GM12878 (cell line): ENCODE measurements around the gene SPINT2. TPM values are rescaled to one million over a fixed set of nuclear protein-coding genes. Genes with fewer than 3 reads are reported as not detected.

Experiments used
- ATAC-seq: fragments of 200-7000 bp; cut with Tn5 transposase; 3 replicates; pipeline ENCODE4 v1.9.1; 2020; ENCODE audit warnings: mild to moderate bottlenecking, moderate library complexity
- BruUV-seq: library from RNA; stranded (reverse); fragments of 400-500 nt; replicated peaks from 2 replicates; lab custom pipeline; 2021; lab: Mats Ljungman, UMichigan
- CTCF ChIA-PET: fragments of 300-600 bp; sonication (Branson Sonifier 250); formaldehyde crosslinking; extraction: SDS; loops from one replicate; lab custom pipeline; 2021; ENCODE audit warnings: inconsistent platforms; lab: Yijun Ruan, JAX
- POLR2A ChIA-PET: fragments of 350-600 bp; formaldehyde crosslinking; extraction: SDS; loops from one replicate; lab custom pipeline; 2021; ENCODE audit warnings: inconsistent platforms; lab: Charles Lee
- RAD21 ChIA-PET: fragments of 300-600 bp; sonication (Branson Sonifier 250); formaldehyde crosslinking; loops from one replicate; lab custom pipeline; 2023; ENCODE audit warnings: antibody characterized with exemption; ENCODE audit not compliant: unreplicated experiment; lab: Charles Lee
- SMC1A ChIA-PET: fragments of 300-600 bp; sonication (Branson Sonifier 250); formaldehyde crosslinking; loops from one replicate; lab custom pipeline; 2023; ENCODE audit not compliant: unreplicated experiment, uncharacterized antibody; lab: Charles Lee
- DNase-seq: peaks from one replicate; pipeline ENCODE4 v3.0.0-alpha.2; 2011; ENCODE audit warnings: low read depth, low spot score
- FAIRE-seq: peaks from 3 replicates; lab custom pipeline; 2011; peaks lifted over from hg19 to GRCh38; lab: Jason Lieb, UNC
- H2AFZ ChIP-seq: 2 replicates; pipeline ENCODE4 v1.6.0; 2011; ENCODE audit warnings: low read depth, low read length, control low read depth; ENCODE audit not compliant: control insufficient read depth
- H3K27ac ChIP-seq: 2 replicates; pipeline ENCODE4 v1.5.1; 2011; ENCODE audit warnings: control low read depth; ENCODE audit not compliant: control insufficient read depth, insufficient read depth
- H3K27me3 ChIP-seq, 2 experiments: replicated peaks in 1 of 2; 2 replicates each; pipeline versions ENCODE4 v1.6.0 to v1.6.1; 2011; ENCODE audit warnings: low read length in 1 of 2; ENCODE audit not compliant: control insufficient read depth in 2 of 2, insufficient read depth in 2 of 2
- H3K36me3 ChIP-seq, 2 experiments: 2 replicates each; pipeline ENCODE4 v1.5.1; 2011; ENCODE audit warnings: low read length in 1 of 2; ENCODE audit not compliant: control insufficient read depth in 2 of 2, insufficient read depth in 2 of 2
- H3K4me1 ChIP-seq: 2 replicates; pipeline ENCODE4 v1.6.1; 2011; ENCODE audit warnings: mild to moderate bottlenecking, low read length, moderate library complexity, mixed read lengths; ENCODE audit not compliant: control insufficient read depth, insufficient read depth
- H3K4me2 ChIP-seq: 2 replicates; pipeline ENCODE4 v1.6.0; 2011; ENCODE audit warnings: control low read depth; ENCODE audit not compliant: control insufficient read depth, insufficient read depth
- H3K4me3 ChIP-seq: fragments of 200-600 bp; sonication (generic); 2 replicates; pipeline ENCODE4 v1.5.1; 2016
- H3K79me2 ChIP-seq: 2 replicates; pipeline ENCODE4 v1.6.0; 2011; ENCODE audit warnings: low read length; ENCODE audit not compliant: control insufficient read depth, insufficient read depth
- H3K9ac ChIP-seq: 2 replicates; pipeline ENCODE4 v1.8.0; 2011; ENCODE audit warnings: low read length, control low read depth, mixed read lengths; ENCODE audit not compliant: control insufficient read depth, insufficient read depth
- H3K9me3 ChIP-seq: replicated peaks from 3 replicates; pipeline ENCODE4 v1.5.1; 2011; ENCODE audit warnings: mild to moderate bottlenecking, low read length; ENCODE audit not compliant: control insufficient read depth, insufficient read depth
- H4K20me1 ChIP-seq: 2 replicates; pipeline ENCODE4 v1.6.0; 2011; ENCODE audit not compliant: control insufficient read depth, insufficient read depth
- CREM ChIP-seq: IDR thresholded peaks from 2 replicates; pipeline ENCODE4 v1.6.1; 2014; ENCODE audit warnings: antibody characterized with exemption, low read depth
- NFIC ChIP-seq: IDR thresholded peaks from 2 replicates; pipeline ENCODE4 v1.6.1; 2012; ENCODE audit warnings: low read depth, mild to moderate bottlenecking, inconsistent platforms, low read length, moderate library complexity
- NR2F1 ChIP-seq: fragments of 450-650 bp; conservative IDR thresholded peaks from 2 replicates; pipeline ENCODE4 v1.6.1; 2017; ENCODE audit warnings: mild to moderate bottlenecking
- SRF ChIP-seq, 2 experiments: IDR thresholded peaks; 2 replicates each; pipeline ENCODE4 v1.6.1; 2011; ENCODE audit warnings: low read depth in 2 of 2, low read length in 2 of 2, mild to moderate bottlenecking in 1 of 2, moderate library complexity in 1 of 2
- WGBS: methylation state at CpG from one replicate; pipeline ENCODE4 v1.1.6; 2016; ENCODE audit warnings: low lambda C conversion rate; ENCODE audit not compliant: insufficient replicate concordance, insufficient coverage; ENCODE audit errors: missing lambda C conversion rate; 5-methylcytosine and 5-hydroxymethylcytosine counted together
- in situ Hi-C: fragments of 300-500 bp; cut with MboI; formaldehyde crosslinking; loops from 9 replicates; pipeline ENCODE4 v1.14.3; 2018; ENCODE audit warnings: mixed read lengths
- intact Hi-C: fragments of 100-400 bp; cut with micrococcal nuclease; formaldehyde crosslinking; loops from one replicate; pipeline ENCODE4 v1.14.2; 2022; ENCODE audit not compliant: unreplicated experiment
- polyA plus RNA-seq, 11 experiments: library from polyadenylated mRNA; depleted of rRNA in 4 of 11; unstranded in 6 of 11; stranded (reverse) in 5 of 11; fragments of >200 nt; fragmentation: Nextera tagmentation in 4 of 11; fragmentation: Illumina TruSeq in 1 of 11; extraction: Ambion mirVana in 4 of 11; extraction: Trizol in 1 of 11; gene quantifications; 1 replicate in 1 of 11; 2 replicates in 10 of 11; pipeline versions ENCODE4 v1.2.1 to v1.2.3, GENCODE V29; 2011 to 2016; ENCODE audit warnings: inconsistent platforms in 2 of 11, missing spikeins in 2 of 11, low read depth in 1 of 11
- total RNA-seq, 4 experiments: library from RNA; depleted of rRNA in 3 of 4; stranded (reverse); fragments of >200 nt in 3 of 4; fragmentation: Illumina TruSeq in 1 of 4; extraction: Trizol in 1 of 4; gene quantifications; 2 replicates each; pipeline versions ENCODE4 v1.2.1 to v1.2.3, GENCODE V29; 2013 to 2021
- TF ChIP-seq, protein P1 (sequence below): fragments of 450-650 bp; formaldehyde crosslinking; IDR thresholded peaks from 2 replicates; pipeline ENCODE4 v1.4.0; 2022; ENCODE audit warnings: mild to moderate bottlenecking, moderate library complexity
- TF ChIP-seq, protein P2 (sequence below): IDR thresholded peaks from 2 replicates; pipeline ENCODE4 v1.6.1; 2012; ENCODE audit warnings: low read depth, low read length, improper control_type of control experiment
- TF ChIP-seq, protein P3 (sequence below): IDR thresholded peaks from 2 replicates; pipeline ENCODE4 v1.6.1; 2011; ENCODE audit warnings: low read depth, mild to moderate bottlenecking, low read length, moderate library complexity, borderline replicate concordance; ENCODE audit errors: extremely low read depth
- TF ChIP-seq, protein P4 (sequence below): fragments of 450-650 bp; IDR thresholded peaks from 2 replicates; pipeline ENCODE4 v1.6.1; 2016; ENCODE audit warnings: mild to moderate bottlenecking, moderate library complexity, borderline replicate concordance
- TF ChIP-seq, protein P5 (sequence below): fragments of 150-350 bp; IDR thresholded peaks from 2 replicates; pipeline ENCODE4 v1.6.1; 2016; ENCODE audit warnings: low read depth, low read length

The SPINT2 gene
- total and polyA plus RNA-seq, 10 of the 15 experiments (the other 5 are each of a cell fraction or from before 2014, with no cell fraction given) = 0.15 to 26.5 (median 17.5) TPM

DNA sequence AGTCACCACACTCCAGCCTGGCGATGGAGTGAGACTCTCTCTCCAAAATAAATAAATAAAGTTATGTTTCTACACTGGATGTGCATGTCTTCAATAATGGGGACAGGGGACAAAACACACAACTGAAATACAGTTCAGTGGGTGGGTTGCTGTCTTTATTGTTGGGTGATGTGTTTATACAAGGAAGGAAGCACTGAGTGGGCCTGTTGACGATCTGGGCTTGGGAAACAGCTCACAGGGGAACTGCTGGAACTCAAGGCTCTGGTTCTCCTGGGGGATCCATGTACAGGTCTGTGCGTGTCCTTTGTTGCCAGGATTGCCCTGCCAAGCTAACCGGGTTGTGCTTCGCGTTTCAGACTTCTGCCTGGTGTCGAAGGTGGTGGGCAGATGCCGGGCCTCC, 18.9 kb downstream of the SPINT2 start:
- no peaks in the 10 kb centered on the region for H3K79me2 ChIP-seq
- TF ChIP-seq NR2F1 (no peak), NFIC (no peak), SRF (IDR thresholded peaks at IDR 0.05; ENCODE audit: low read depth in 2 of 2, low read length in 2 of 2) (no peak), CREM (no peak)
- TF ChIP-seq, protein P1, sequence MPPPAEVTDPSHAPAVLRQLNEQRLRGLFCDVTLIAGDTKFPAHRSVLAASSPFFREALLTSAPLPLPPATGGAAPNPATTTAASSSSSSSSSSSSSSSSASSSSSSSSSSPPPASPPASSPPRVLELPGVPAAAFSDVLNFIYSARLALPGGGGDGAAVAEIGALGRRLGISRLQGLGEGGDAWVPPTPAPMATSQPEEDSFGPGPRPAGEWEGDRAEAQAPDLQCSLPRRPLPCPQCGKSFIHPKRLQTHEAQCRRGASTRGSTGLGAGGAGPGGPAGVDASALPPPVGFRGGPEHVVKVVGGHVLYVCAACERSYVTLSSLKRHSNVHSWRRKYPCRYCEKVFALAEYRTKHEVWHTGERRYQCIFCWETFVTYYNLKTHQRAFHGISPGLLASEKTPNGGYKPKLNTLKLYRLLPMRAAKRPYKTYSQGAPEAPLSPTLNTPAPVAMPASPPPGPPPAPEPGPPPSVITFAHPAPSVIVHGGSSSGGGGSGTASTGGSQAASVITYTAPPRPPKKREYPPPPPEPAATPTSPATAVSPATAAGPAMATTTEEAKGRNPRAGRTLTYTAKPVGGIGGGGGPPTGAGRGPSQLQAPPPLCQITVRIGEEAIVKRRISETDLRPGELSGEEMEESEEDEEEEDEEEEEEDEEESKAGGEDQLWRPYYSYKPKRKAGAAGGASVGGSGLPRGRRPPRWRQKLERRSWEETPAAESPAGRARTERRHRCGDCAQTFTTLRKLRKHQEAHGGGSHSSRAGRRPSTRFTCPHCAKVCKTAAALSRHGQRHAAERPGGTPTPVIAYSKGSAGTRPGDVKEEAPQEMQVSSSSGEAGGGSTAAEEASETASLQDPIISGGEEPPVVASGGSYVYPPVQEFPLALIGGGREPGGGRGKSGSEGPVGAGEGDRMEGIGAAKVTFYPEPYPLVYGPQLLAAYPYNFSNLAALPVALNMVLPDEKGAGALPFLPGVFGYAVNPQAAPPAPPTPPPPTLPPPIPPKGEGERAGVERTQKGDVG = no peak
- TF ChIP-seq, protein P2, sequence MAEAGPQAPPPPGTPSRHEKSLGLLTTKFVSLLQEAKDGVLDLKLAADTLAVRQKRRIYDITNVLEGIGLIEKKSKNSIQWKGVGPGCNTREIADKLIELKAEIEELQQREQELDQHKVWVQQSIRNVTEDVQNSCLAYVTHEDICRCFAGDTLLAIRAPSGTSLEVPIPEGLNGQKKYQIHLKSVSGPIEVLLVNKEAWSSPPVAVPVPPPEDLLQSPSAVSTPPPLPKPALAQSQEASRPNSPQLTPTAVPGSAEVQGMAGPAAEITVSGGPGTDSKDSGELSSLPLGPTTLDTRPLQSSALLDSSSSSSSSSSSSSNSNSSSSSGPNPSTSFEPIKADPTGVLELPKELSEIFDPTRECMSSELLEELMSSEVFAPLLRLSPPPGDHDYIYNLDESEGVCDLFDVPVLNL = no peak
- TF ChIP-seq, protein P3, sequence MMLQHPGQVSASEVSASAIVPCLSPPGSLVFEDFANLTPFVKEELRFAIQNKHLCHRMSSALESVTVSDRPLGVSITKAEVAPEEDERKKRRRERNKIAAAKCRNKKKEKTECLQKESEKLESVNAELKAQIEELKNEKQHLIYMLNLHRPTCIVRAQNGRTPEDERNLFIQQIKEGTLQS = no peak
- TF ChIP-seq, protein P4, sequence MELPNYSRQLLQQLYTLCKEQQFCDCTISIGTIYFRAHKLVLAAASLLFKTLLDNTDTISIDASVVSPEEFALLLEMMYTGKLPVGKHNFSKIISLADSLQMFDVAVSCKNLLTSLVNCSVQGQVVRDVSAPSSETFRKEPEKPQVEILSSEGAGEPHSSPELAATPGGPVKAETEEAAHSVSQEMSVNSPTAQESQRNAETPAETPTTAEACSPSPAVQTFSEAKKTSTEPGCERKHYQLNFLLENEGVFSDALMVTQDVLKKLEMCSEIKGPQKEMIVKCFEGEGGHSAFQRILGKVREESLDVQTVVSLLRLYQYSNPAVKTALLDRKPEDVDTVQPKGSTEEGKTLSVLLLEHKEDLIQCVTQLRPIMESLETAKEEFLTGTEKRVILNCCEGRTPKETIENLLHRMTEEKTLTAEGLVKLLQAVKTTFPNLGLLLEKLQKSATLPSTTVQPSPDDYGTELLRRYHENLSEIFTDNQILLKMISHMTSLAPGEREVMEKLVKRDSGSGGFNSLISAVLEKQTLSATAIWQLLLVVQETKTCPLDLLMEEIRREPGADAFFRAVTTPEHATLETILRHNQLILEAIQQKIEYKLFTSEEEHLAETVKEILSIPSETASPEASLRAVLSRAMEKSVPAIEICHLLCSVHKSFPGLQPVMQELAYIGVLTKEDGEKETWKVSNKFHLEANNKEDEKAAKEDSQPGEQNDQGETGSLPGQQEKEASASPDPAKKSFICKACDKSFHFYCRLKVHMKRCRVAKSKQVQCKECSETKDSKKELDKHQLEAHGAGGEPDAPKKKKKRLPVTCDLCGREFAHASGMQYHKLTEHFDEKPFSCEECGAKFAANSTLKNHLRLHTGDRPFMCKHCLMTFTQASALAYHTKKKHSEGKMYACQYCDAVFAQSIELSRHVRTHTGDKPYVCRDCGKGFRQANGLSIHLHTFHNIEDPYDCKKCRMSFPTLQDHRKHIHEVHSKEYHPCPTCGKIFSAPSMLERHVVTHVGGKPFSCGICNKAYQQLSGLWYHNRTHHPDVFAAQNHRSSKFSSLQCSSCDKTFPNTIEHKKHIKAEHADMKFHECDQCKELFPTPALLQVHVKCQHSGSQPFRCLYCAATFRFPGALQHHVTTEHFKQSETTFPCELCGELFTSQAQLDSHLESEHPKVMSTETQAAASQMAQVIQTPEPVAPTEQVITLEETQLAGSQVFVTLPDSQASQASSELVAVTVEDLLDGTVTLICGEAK = no peak
- TF ChIP-seq, protein P5, sequence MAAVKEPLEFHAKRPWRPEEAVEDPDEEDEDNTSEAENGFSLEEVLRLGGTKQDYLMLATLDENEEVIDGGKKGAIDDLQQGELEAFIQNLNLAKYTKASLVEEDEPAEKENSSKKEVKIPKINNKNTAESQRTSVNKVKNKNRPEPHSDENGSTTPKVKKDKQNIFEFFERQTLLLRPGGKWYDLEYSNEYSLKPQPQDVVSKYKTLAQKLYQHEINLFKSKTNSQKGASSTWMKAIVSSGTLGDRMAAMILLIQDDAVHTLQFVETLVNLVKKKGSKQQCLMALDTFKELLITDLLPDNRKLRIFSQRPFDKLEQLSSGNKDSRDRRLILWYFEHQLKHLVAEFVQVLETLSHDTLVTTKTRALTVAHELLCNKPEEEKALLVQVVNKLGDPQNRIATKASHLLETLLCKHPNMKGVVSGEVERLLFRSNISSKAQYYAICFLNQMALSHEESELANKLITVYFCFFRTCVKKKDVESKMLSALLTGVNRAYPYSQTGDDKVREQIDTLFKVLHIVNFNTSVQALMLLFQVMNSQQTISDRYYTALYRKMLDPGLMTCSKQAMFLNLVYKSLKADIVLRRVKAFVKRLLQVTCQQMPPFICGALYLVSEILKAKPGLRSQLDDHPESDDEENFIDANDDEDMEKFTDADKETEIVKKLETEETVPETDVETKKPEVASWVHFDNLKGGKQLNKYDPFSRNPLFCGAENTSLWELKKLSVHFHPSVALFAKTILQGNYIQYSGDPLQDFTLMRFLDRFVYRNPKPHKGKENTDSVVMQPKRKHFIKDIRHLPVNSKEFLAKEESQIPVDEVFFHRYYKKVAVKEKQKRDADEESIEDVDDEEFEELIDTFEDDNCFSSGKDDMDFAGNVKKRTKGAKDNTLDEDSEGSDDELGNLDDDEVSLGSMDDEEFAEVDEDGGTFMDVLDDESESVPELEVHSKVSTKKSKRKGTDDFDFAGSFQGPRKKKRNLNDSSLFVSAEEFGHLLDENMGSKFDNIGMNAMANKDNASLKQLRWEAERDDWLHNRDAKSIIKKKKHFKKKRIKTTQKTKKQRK = no peak

More for the DNA sequence above, 18.9 kb downstream of the SPINT2 start:
- ChIA-PET POLR2A (interaction anchor here (0.5 kb wide), 1 partner anchor 225 kb away, joined by 4 read pairs; no protein-coding TSS in a partner anchor), CTCF (interaction anchor here (0.8 kb wide), 1 partner anchor 18 kb away, joined by 3 read pairs; no protein-coding TSS in a partner anchor), SMC1A (no interaction called here), RAD21 (no interaction called here)
- H3K36me3 ChIP-seq = no peaks in the 10 kb centered on the region
- no peak overlapping the region for H2AFZ ChIP-seq
- H3K4me2 ChIP-seq = no peak overlapping the region
- WGBS = 78% methylated on average over 8 of the region's 8 CpGs
- ATAC-seq (no peak), FAIRE-seq (no peak), DNase-seq (no peak)
- H3K9ac ChIP-seq = no peak overlapping the region
- intact Hi-C loops = no loop called here
- H3K9me3 ChIP-seq = no peaks in the 10 kb centered on the region
- no peaks in the 10 kb centered on the region for H3K27me3 ChIP-seq
- in situ Hi-C loops = no loop called here
- H3K27ac ChIP-seq = no peak overlapping the region
- H4K20me1 ChIP-seq = no peaks in the 10 kb centered on the region
- BruUV-seq = no TSS peak
- peaks cover 8% of the 10 kb centered on the region for H3K4me1 ChIP-seq
- no peak overlapping the region for H3K4me3 ChIP-seq
